Adrenal gland (tissue), 5 donors: ENCODE measurements around the gene GALNTL6.

Source experiments
- CTCF ChIP-seq, 6 experiments: fragments of 450-650 bp in 4 of 6; fragments of 200-600 bp in 2 of 6; sonication (generic) in 1 of 6; IDR thresholded peaks; 1 replicate in 5 of 6; 2 replicates in 1 of 6; pipeline versions ENCODE4 v1.5.1 to v1.8.0; 2016 to 2021; ENCODE audit warnings: antibody characterized with exemption in 6 of 6, mild to moderate bottlenecking in 2 of 6, moderate library complexity in 1 of 6
- POLR2A ChIP-seq, 2 donors: fragments of 450-650 bp; IDR thresholded peaks; one replicate each; pipeline ENCODE4 v1.6.1; 2017; ENCODE audit warnings: antibody characterized with exemption in 2 of 2, mild to moderate bottlenecking in 2 of 2, moderate library complexity in 1 of 2
- donor health status: DM: no; HTN: no; CAD: no.

- TF ChIP-seq CTCF (IDR thresholded peaks at IDR 0.05), result no peak
- TF ChIP-seq POLR2A (IDR thresholded peaks at IDR 0.05), result no peak
These were observed 959.6 kb downstream of the GALNTL6 start for GRCh38 chr4:172772781-172773180.
